VCaP (cell line): ENCODE data around the gene CBFA2T3.

Experiments
- H3K27ac ChIP-seq: fragments of 450-650 bp; 2 replicates; pipeline ENCODE4 v1.5.1; 2017
- TF ChIP-seq, protein P1 (sequence below): fragments of 450-650 bp; conservative IDR thresholded peaks from 2 replicates; pipeline ENCODE4 v1.5.1; 2017; ENCODE audit warnings: mild to moderate bottlenecking, moderate library complexity

CBFA2T3 gene

DNA sequence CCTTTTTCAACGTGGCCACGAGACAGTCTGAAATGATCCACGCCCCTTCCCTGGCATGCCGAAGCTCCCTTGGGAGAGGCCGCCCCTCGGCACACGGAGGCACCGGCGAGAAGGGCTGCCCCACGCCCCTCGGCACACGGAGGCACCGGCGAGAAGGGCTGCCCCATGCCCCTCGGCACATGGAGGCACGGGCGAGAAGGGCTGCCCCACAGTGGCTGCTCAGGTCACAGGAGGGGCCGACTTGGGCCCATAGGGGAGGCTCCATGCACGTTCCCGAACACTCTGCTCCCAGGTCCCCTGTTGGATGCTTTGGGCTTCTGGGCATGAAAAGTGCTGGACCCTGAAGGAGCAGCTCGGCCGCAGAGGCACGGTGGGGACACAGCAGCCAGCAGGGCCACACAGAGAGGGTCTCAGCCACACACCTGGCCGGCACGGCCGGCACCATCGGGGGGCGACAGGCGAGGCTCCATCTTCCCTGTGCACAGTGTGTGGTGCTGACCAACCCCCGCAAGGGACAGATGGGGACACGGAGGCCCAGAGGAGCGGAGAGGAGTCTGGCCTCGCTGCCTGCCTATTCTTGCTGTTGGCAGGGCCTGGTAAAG lies 42.8 kb downstream of the CBFA2T3 start:
- TF ChIP-seq, protein P1, sequence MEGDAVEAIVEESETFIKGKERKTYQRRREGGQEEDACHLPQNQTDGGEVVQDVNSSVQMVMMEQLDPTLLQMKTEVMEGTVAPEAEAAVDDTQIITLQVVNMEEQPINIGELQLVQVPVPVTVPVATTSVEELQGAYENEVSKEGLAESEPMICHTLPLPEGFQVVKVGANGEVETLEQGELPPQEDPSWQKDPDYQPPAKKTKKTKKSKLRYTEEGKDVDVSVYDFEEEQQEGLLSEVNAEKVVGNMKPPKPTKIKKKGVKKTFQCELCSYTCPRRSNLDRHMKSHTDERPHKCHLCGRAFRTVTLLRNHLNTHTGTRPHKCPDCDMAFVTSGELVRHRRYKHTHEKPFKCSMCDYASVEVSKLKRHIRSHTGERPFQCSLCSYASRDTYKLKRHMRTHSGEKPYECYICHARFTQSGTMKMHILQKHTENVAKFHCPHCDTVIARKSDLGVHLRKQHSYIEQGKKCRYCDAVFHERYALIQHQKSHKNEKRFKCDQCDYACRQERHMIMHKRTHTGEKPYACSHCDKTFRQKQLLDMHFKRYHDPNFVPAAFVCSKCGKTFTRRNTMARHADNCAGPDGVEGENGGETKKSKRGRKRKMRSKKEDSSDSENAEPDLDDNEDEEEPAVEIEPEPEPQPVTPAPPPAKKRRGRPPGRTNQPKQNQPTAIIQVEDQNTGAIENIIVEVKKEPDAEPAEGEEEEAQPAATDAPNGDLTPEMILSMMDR = no peak
- no peak overlapping the region for H3K27ac ChIP-seq

DNA sequence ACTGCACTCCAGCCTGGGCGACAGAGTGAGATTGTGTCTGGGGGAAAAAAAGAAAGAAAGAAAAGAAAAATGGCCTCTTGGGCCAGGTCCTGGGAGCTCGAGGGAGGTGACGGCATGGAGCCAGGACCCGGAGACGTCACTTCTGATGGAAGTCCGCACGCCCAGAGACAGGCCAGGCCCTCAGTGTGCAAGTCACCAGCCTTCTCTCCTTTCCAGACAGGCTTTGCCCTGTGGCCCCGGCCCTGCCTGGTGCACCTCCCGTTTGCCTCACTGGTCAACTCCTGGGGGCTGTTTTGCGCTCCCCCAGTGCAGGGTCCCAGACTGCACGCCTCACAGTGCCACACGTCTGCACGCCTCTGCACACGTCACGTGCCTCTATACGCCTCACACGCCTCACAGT lies 44.1 kb downstream of the CBFA2T3 start:
- TF ChIP-seq, protein P1 = no peak
- H3K27ac ChIP-seq = no peak overlapping the region

DNA sequence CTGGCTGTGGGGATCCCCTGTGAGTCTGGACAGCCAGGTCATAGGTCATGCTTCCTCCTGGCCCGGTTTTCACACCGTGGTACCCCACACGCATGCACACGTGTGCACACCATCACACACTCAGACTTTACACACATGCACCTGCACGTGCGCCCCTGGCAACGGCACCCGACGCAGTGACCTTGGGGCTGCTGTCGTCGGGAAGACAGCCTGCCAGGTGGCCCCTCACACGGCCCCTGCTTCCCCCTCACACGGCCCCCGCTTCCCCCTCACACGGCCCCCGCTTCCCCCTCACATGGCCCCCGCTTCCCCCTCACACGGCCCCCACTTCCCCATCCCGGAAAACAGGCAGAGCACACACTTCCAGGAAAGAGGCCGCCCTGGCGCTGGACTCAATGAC lies 45.1 kb downstream of the CBFA2T3 start:
- TF ChIP-seq, protein P1 = no peak
- H3K27ac ChIP-seq = no peak overlapping the region

DNA sequence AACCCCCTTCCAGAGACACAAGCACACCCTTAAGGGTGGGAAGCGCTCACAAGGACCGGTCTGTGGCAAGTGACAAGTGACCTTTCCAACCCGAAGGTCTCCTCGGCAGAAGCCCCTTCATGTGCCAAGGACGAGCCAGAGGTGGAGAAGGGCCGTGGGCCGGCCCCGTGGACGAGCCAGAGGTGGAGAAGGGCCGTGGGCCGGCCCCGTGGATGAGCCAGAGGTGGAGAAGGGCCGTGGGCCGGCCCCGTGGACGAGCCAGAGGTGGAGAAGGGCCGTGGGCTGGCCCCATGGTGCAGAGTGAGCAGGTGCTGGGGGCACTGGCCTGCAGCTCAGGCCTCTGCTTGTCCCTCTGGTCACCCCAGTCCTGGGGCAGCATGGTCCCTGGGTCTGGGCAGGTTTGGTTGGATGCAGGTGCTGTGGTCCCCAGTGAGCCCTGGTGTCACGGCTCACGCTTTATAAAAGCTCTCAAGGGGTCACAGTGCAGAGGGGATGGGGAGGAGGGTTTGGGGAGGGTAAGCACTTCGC lies 45.6 kb downstream of the CBFA2T3 start:
- TF ChIP-seq, protein P1 = no peak
- no peak overlapping the region for H3K27ac ChIP-seq

DNA sequence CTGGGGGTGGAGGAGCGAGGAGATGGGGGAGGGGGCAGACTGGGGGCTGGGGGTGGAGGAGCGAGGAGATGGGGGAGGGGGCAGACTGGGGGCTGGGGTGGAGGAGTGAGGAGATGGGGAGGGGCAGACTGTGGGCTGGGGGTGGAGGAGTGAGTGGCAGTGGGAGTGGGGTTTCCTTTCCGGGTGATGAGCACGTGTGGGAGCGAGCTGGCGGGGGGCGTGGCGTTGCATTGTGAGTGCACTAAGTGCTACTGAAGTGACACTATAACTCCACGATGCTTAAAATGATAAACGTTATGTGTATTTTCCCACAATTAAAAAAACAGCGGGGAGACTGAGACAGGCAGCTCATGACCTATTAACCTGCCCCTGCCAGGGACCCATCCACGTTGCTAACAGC lies 46.3 kb downstream of the CBFA2T3 start:
- no peak overlapping the region for H3K27ac ChIP-seq
- TF ChIP-seq, protein P1 = no peak

DNA sequence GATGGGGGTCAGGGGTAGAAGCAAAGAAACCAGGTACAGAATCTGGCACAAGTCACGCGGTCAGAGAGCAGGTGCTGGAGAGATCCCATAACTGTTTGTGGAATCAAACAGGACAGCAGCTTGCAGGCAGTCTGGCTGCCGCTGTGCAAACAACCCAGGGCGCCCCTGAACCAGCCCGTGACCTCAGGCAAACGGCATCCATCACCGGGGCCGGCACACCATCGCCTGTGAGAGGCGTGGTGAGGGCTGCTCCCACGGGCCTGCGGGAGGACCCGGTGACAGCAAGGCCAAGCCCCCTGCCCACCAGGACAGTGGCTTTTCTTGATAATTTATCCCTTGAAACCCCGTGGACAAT lies 47.9 kb downstream of the CBFA2T3 start:
- no peak overlapping the region for H3K27ac ChIP-seq
- TF ChIP-seq, protein P1 = no peak

DNA sequence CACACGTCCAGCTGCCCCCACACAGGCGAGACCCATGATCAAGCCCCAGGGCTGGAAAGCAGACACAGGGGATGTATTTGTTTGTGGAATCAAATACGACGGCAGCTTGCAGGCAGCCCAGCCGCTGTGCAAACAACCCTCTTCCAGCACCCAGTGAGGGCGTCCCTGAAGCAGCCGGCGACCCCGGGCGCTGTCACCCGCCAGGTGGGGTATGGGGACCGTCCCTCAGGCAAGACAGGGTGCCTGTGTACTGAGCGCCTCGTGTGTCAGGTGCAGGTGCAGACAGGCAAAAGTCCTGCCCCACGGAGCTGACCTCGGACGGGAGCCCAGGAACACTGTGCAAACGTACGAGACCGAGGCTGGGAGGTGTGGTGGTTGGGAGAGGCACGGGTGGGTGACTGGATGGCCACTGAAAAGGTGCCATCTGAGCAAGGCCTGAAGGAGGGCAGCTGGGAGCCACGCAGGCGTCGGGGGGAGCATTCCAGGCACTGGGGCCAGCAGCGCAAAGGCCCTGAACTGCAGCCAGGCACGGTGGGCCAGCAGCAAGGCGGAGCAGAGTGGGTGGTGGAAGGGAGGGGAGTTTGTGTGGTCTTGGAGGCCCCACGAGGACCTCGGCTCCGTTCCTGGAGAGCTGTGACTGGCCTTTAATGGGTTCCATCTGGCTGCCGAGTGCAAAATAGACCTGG lies 48.5 kb downstream of the CBFA2T3 start:
- no peak overlapping the region for H3K27ac ChIP-seq
- TF ChIP-seq, protein P1 = no peak
